ENCODE measurements around the gene CUEDC1. TPM values are rescaled to one million over a fixed set of nuclear protein-coding genes. Genes with fewer than 3 reads are reported as not detected.

The CUEDC1 gene
- total and polyA plus RNA-seq, 2 of the 13 experiments (the other 11 are each of a cell fraction or from before 2014, with no cell fraction given) = 7.4 to 12.9 TPM

DNA sequence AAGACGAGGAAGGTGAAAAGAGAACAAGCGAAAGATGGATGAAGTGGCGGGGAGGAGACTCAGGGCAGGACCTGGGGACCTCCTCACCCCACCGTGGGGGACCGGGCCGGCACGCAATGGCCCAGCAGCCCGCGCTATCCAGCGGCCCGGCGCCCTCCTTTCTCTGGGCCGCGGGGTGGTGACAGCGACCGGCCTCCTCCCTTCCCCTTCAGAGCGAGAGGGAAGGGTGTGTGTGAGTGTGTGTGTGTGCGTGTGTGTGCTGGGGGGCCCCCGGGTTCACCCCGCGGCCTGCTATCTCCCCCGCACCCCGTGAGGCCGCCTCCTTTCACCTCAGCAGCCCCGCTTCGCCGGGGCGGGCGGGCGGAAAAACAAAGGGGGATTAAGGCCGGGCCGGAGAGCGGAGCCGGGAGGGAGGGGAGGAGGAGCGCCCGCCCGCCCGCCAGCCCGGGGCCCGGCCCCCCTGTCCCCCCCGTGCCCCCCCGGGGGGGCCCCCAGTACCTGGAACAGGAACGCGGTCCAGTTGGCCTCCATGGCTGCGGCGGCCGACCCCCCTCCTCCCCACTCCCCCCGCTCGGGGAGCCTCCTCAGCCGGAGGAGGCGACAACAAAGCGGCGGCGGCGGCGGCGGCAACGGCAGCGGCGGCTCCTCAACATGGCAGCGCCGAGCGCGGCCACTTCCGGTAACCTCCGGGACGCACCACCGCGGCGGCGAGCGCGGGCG is 32.5 kb upstream of the CUEDC1 start, which contains the start of gene VEZF1 (continued):
- TF ChIP-seq KMT2A (CRISPR knock-in tag; IDR thresholded peaks at IDR 0.05) (peak; percentile 40; the same call in 1 of the 2 replicates), CENPBD1 (CRISPR knock-in tag; IDR thresholded peaks at IDR 0.05; ENCODE audit: borderline replicate concordance, low read depth) (no peak), PRPF4 (IDR thresholded peaks at IDR 0.05; ENCODE audit: low read depth, low read length, poor library complexity, severe bottlenecking) (no peak), ZZZ3 (CRISPR knock-in tag; IDR thresholded peaks at IDR 0.05; ENCODE audit: borderline replicate concordance) (0 out of 2 replicates have a peak, but pooled peaks have one; percentile 34), ZBTB25 (CRISPR knock-in tag; IDR thresholded peaks at IDR 0.05) (peak; percentile 78; the same call in 1 of the 2 replicates), ZNF546 (CRISPR knock-in tag; conservative IDR thresholded peaks at IDR 0.05) (no peak; the same call in 1 of the 2 replicates), CCDC6 (CRISPR knock-in tag; IDR thresholded peaks at IDR 0.05) (no peak; the same call in 1 of the 2 replicates), ZNF253 (CRISPR knock-in tag; IDR thresholded peaks at IDR 0.05; ENCODE audit: borderline replicate concordance) (peak; percentile 74; the same call in 1 of the 2 replicates), TEAD2 (CRISPR knock-in tag; IDR thresholded peaks at IDR 0.05) (0 out of 2 replicates have a peak, but pooled peaks have one; percentile 63), HDAC6 (IDR thresholded peaks at IDR 0.05; ENCODE audit: low read depth, low read length) (no peak), ZNF703 (CRISPR knock-in tag; IDR thresholded peaks at IDR 0.05; ENCODE audit: borderline replicate concordance) (no peak), MIXL1 (CRISPR knock-in tag; IDR thresholded peaks at IDR 0.05) (peak; percentile 35; the same call in 1 of the 2 replicates), FOSL2 (CRISPR knock-in tag; IDR thresholded peaks at IDR 0.05) (peak; percentile 30), POGZ (CRISPR knock-in tag; IDR thresholded peaks at IDR 0.05) (no peak), ZBTB38 (CRISPR knock-in tag; IDR thresholded peaks at IDR 0.05) (no peak; the same call in 1 of the 2 replicates), ZBTB43 (CRISPR knock-in tag; conservative IDR thresholded peaks at IDR 0.05) (peak; percentile 66; the same call in 1 of the 2 replicates), EEA1 (CRISPR knock-in tag; IDR thresholded peaks at IDR 0.05; ENCODE audit: borderline replicate concordance) (0 out of 2 replicates have a peak, but pooled peaks have one; percentile 28), CREB1 (IDR thresholded peaks at IDR 0.05) (no peak), CREB1 (CRISPR knock-in tag; IDR thresholded peaks at IDR 0.05) (no peak), ZNF558 (CRISPR knock-in tag; IDR thresholded peaks at IDR 0.05; ENCODE audit: borderline replicate concordance) (peak; percentile 33; the same call in 1 of the 2 replicates)
- TF ChIP-seq, protein P1, sequence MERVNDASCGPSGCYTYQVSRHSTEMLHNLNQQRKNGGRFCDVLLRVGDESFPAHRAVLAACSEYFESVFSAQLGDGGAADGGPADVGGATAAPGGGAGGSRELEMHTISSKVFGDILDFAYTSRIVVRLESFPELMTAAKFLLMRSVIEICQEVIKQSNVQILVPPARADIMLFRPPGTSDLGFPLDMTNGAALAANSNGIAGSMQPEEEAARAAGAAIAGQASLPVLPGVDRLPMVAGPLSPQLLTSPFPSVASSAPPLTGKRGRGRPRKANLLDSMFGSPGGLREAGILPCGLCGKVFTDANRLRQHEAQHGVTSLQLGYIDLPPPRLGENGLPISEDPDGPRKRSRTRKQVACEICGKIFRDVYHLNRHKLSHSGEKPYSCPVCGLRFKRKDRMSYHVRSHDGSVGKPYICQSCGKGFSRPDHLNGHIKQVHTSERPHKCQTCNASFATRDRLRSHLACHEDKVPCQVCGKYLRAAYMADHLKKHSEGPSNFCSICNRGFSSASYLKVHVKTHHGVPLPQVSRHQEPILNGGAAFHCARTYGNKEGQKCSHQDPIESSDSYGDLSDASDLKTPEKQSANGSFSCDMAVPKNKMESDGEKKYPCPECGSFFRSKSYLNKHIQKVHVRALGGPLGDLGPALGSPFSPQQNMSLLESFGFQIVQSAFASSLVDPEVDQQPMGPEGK (CRISPR knock-in tag; IDR thresholded peaks at IDR 0.05) = peak; percentile 98
- TF ChIP-seq, protein P2, sequence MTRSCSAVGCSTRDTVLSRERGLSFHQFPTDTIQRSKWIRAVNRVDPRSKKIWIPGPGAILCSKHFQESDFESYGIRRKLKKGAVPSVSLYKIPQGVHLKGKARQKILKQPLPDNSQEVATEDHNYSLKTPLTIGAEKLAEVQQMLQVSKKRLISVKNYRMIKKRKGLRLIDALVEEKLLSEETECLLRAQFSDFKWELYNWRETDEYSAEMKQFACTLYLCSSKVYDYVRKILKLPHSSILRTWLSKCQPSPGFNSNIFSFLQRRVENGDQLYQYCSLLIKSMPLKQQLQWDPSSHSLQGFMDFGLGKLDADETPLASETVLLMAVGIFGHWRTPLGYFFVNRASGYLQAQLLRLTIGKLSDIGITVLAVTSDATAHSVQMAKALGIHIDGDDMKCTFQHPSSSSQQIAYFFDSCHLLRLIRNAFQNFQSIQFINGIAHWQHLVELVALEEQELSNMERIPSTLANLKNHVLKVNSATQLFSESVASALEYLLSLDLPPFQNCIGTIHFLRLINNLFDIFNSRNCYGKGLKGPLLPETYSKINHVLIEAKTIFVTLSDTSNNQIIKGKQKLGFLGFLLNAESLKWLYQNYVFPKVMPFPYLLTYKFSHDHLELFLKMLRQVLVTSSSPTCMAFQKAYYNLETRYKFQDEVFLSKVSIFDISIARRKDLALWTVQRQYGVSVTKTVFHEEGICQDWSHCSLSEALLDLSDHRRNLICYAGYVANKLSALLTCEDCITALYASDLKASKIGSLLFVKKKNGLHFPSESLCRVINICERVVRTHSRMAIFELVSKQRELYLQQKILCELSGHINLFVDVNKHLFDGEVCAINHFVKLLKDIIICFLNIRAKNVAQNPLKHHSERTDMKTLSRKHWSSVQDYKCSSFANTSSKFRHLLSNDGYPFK (CRISPR knock-in tag; IDR thresholded peaks at IDR 0.05; ENCODE audit: borderline replicate concordance) = peak; percentile 51; the same call in 1 of the 2 replicates

Data from HepG2 (cell line).